GM12878 (cell line): ENCODE measurements around the gene SPINT4. TPM values are rescaled to one million over a fixed set of nuclear protein-coding genes. Genes with fewer than 3 reads are reported as not detected.

ENCODE experiments used
- ATAC-seq: fragments of 200-7000 bp; cut with Tn5 transposase; 3 replicates; pipeline ENCODE4 v1.9.1; 2020; ENCODE audit warnings: mild to moderate bottlenecking, moderate library complexity
- BruUV-seq: library from RNA; stranded (reverse); fragments of 400-500 nt; replicated peaks from 2 replicates; lab custom pipeline; 2021; lab: Mats Ljungman, UMichigan
- CTCF ChIA-PET: fragments of 300-600 bp; sonication (Branson Sonifier 250); formaldehyde crosslinking; extraction: SDS; loops from one replicate; lab custom pipeline; 2021; ENCODE audit warnings: inconsistent platforms; lab: Yijun Ruan, JAX
- POLR2A ChIA-PET: fragments of 350-600 bp; formaldehyde crosslinking; extraction: SDS; loops from one replicate; lab custom pipeline; 2021; ENCODE audit warnings: inconsistent platforms; lab: Charles Lee
- RAD21 ChIA-PET: fragments of 300-600 bp; sonication (Branson Sonifier 250); formaldehyde crosslinking; loops from one replicate; lab custom pipeline; 2023; ENCODE audit warnings: antibody characterized with exemption; ENCODE audit not compliant: unreplicated experiment; lab: Charles Lee
- SMC1A ChIA-PET: fragments of 300-600 bp; sonication (Branson Sonifier 250); formaldehyde crosslinking; loops from one replicate; lab custom pipeline; 2023; ENCODE audit not compliant: unreplicated experiment, uncharacterized antibody; lab: Charles Lee
- DNase-seq: peaks from one replicate; pipeline ENCODE4 v3.0.0-alpha.2; 2011; ENCODE audit warnings: low read depth, low spot score
- FAIRE-seq: peaks from 3 replicates; lab custom pipeline; 2011; peaks lifted over from hg19 to GRCh38; lab: Jason Lieb, UNC
- H2AFZ ChIP-seq: 2 replicates; pipeline ENCODE4 v1.6.0; 2011; ENCODE audit warnings: low read depth, low read length, control low read depth; ENCODE audit not compliant: control insufficient read depth
- H3K27ac ChIP-seq: 2 replicates; pipeline ENCODE4 v1.5.1; 2011; ENCODE audit warnings: control low read depth; ENCODE audit not compliant: control insufficient read depth, insufficient read depth
- H3K27me3 ChIP-seq, 2 experiments: replicated peaks in 1 of 2; 2 replicates each; pipeline versions ENCODE4 v1.6.0 to v1.6.1; 2011; ENCODE audit warnings: low read length in 1 of 2; ENCODE audit not compliant: control insufficient read depth in 2 of 2, insufficient read depth in 2 of 2
- H3K36me3 ChIP-seq, 2 experiments: 2 replicates each; pipeline ENCODE4 v1.5.1; 2011; ENCODE audit warnings: low read length in 1 of 2; ENCODE audit not compliant: control insufficient read depth in 2 of 2, insufficient read depth in 2 of 2
- H3K4me1 ChIP-seq: 2 replicates; pipeline ENCODE4 v1.6.1; 2011; ENCODE audit warnings: mild to moderate bottlenecking, low read length, moderate library complexity, mixed read lengths; ENCODE audit not compliant: control insufficient read depth, insufficient read depth
- H3K4me2 ChIP-seq: 2 replicates; pipeline ENCODE4 v1.6.0; 2011; ENCODE audit warnings: control low read depth; ENCODE audit not compliant: control insufficient read depth, insufficient read depth
- H3K4me3 ChIP-seq: fragments of 200-600 bp; sonication (generic); 2 replicates; pipeline ENCODE4 v1.5.1; 2016
- H3K79me2 ChIP-seq: 2 replicates; pipeline ENCODE4 v1.6.0; 2011; ENCODE audit warnings: low read length; ENCODE audit not compliant: control insufficient read depth, insufficient read depth
- H3K9ac ChIP-seq: 2 replicates; pipeline ENCODE4 v1.8.0; 2011; ENCODE audit warnings: low read length, control low read depth, mixed read lengths; ENCODE audit not compliant: control insufficient read depth, insufficient read depth
- H3K9me3 ChIP-seq: replicated peaks from 3 replicates; pipeline ENCODE4 v1.5.1; 2011; ENCODE audit warnings: mild to moderate bottlenecking, low read length; ENCODE audit not compliant: control insufficient read depth, insufficient read depth
- H4K20me1 ChIP-seq: 2 replicates; pipeline ENCODE4 v1.6.0; 2011; ENCODE audit not compliant: control insufficient read depth, insufficient read depth
- ASH2L ChIP-seq: fragments of 300-600, 200-600 bp; sonication (generic); IDR thresholded peaks from 2 replicates; pipeline ENCODE4 v1.6.1; 2017; ENCODE audit warnings: low read depth, mild to moderate bottlenecking, borderline replicate concordance
- EGR1 ChIP-seq, 2 experiments: IDR thresholded peaks; 1 replicate in 1 of 2; 2 replicates in 1 of 2; pipeline ENCODE4 v1.6.1; 2011 to 2012; ENCODE audit warnings: low read depth in 2 of 2, low read length in 2 of 2, borderline replicate concordance in 1 of 2, mild to moderate bottlenecking in 1 of 2, moderate library complexity in 1 of 2
- ESRRA ChIP-seq: IDR thresholded peaks from 2 replicates; pipeline ENCODE4 v1.6.1; 2012; ENCODE audit warnings: mild to moderate bottlenecking, low read length, improper control_type of control experiment
- IKZF1 ChIP-seq: fragments of 450-650 bp; conservative IDR thresholded peaks from 2 replicates; pipeline ENCODE4 v1.6.1; 2017; ENCODE audit warnings: antibody characterized with exemption, mild to moderate bottlenecking
- NFXL1 ChIP-seq: fragments of 450-650 bp; IDR thresholded peaks from 2 replicates; pipeline ENCODE4 v1.6.1; 2017; ENCODE audit warnings: antibody characterized with exemption, mild to moderate bottlenecking, borderline replicate concordance
- PRDM15 ChIP-seq: fragments of 450-650 bp; formaldehyde crosslinking; IDR thresholded peaks from 2 replicates; pipeline ENCODE4 v1.4.0; 2020; ENCODE audit warnings: mild to moderate bottlenecking, moderate library complexity
- SMAD1 ChIP-seq: fragments of 450-650 bp; IDR thresholded peaks from 2 replicates; pipeline ENCODE4 v1.6.1; 2018; ENCODE audit warnings: mild to moderate bottlenecking, low read depth; ENCODE audit not compliant: partially characterized antibody
- SPI1 ChIP-seq: IDR thresholded peaks from 2 replicates; pipeline ENCODE4 v1.6.1; 2011; ENCODE audit warnings: low read depth, mild to moderate bottlenecking, low read length, moderate library complexity, borderline replicate concordance; ENCODE audit not compliant: insufficient read depth
- WRNIP1 ChIP-seq: IDR thresholded peaks from 2 replicates; pipeline ENCODE4 v1.6.1; 2011; ENCODE audit warnings: low read depth, low read length, improper control_type of control experiment, borderline replicate concordance
- ZBED1 ChIP-seq: IDR thresholded peaks from 2 replicates; pipeline ENCODE4 v1.6.1; 2016; ENCODE audit warnings: borderline replicate concordance
- ZNF24 ChIP-seq: fragments of 450-650 bp; IDR thresholded peaks from 2 replicates; pipeline ENCODE4 v1.6.1; 2017; ENCODE audit warnings: antibody characterized with exemption, mild to moderate bottlenecking
- ZNF274 ChIP-seq: IDR thresholded peaks from one replicate; pipeline ENCODE4 v1.8.0; 2011; ENCODE audit not compliant: insufficient read length, insufficient read depth
- WGBS: methylation state at CpG from one replicate; pipeline ENCODE4 v1.1.6; 2016; ENCODE audit warnings: low lambda C conversion rate; ENCODE audit not compliant: insufficient replicate concordance, insufficient coverage; ENCODE audit errors: missing lambda C conversion rate; 5-methylcytosine and 5-hydroxymethylcytosine counted together
- in situ Hi-C: fragments of 300-500 bp; cut with MboI; formaldehyde crosslinking; loops from 9 replicates; pipeline ENCODE4 v1.14.3; 2018; ENCODE audit warnings: mixed read lengths
- intact Hi-C: fragments of 100-400 bp; cut with micrococcal nuclease; formaldehyde crosslinking; loops from one replicate; pipeline ENCODE4 v1.14.2; 2022; ENCODE audit not compliant: unreplicated experiment
- polyA plus RNA-seq, 11 experiments: library from polyadenylated mRNA; depleted of rRNA in 4 of 11; unstranded in 6 of 11; stranded (reverse) in 5 of 11; fragments of >200 nt; fragmentation: Nextera tagmentation in 4 of 11; fragmentation: Illumina TruSeq in 1 of 11; extraction: Ambion mirVana in 4 of 11; extraction: Trizol in 1 of 11; gene quantifications; 1 replicate in 1 of 11; 2 replicates in 10 of 11; pipeline versions ENCODE4 v1.2.1 to v1.2.3, GENCODE V29; 2011 to 2016; ENCODE audit warnings: inconsistent platforms in 2 of 11, missing spikeins in 2 of 11, low read depth in 1 of 11
- total RNA-seq, 4 experiments: library from RNA; depleted of rRNA in 3 of 4; stranded (reverse); fragments of >200 nt in 3 of 4; fragmentation: Illumina TruSeq in 1 of 4; extraction: Trizol in 1 of 4; gene quantifications; 2 replicates each; pipeline versions ENCODE4 v1.2.1 to v1.2.3, GENCODE V29; 2013 to 2021

Gene SPINT4
- total and polyA plus RNA-seq, 10 of the 15 experiments (the other 5 are each of a cell fraction or from before 2014, with no cell fraction given), result not detected

GRCh38 chr20:45701104-45701503, 21.0 kb upstream of the SPINT4 start:
- POLR2A ChIA-PET, result no interaction called here
- DNase-seq (peak; percentile 8), ATAC-seq (peak; percentile 75), FAIRE-seq (no peak)
- no peaks in the 10 kb centered on the region for H3K79me2 ChIP-seq
- no peaks in the 10 kb centered on the region for H4K20me1 ChIP-seq
- SMC1A ChIA-PET, result no interaction called here
- no peaks in the 10 kb centered on the region for H3K27me3 ChIP-seq
- RAD21 ChIA-PET, result interaction anchor here (0.7 kb wide), 1 partner anchor 986 kb away, joined by 3 read pairs; no protein-coding TSS in a partner anchor
- BruUV-seq, result no TSS peak
- intact Hi-C loops (no loop called here), in situ Hi-C loops (no loop called here)
- no peak overlapping the region for H3K9ac ChIP-seq
- H3K4me3 ChIP-seq, result no peak overlapping the region
- H3K27ac ChIP-seq, result peak overlapping the region; percentile 39; the same call in 1 of the 2 replicates
- no peak for TF ChIP-seq WRNIP1
- peak; percentile 88 for TF ChIP-seq SPI1
- TF ChIP-seq, all 136 proteins: peak for 1
- Histone ChIP-seq H3K4me1 (peaks cover 17% of the 10 kb centered on the region), H3K9me3 (no peaks in the 10 kb centered on the region; the same call in 2 of the 3 replicates), H3K36me3 (no peaks in the 10 kb centered on the region), H2AFZ (peak overlapping the region; percentile 15), H3K4me2 (peak overlapping the region; percentile 77)
- WGBS, result 36% methylated on average over 4 of the region's 4 CpGs
- CTCF ChIA-PET, result no interaction called here

DNA sequence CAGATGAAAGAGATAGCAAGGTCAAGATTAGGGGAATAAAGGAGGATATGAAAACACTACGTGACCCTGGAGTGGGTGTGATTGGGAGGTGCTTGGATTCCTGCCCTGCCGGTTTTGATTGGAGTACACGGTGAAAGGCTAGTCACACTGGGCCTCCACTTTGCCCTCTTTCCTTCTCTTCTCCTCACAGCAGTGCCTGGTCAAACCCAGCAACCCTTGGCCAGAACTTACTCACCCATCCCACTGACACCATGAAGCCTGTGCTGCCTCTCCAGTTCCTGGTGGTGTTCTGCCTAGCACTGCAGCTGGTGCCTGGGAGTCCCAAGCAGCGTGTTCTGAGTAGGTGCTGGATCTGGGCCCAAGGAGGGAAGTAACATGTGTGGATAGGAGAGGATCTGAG, 20.3 kb upstream of the SPINT4 start, which contains the start of gene WFDC13:
Gene WFDC13 (plus strand): TSS at position 166 of the 400 bp plus-strand sequence. CDS start 86 bp downstream, at position 252.
- BruUV-seq, result no TSS peak
- Histone ChIP-seq H3K4me3 (no peak within 1 kb of the TSS), H3K27ac (peak within 1 kb of the TSS; percentile 39; the same call in 1 of the 2 replicates), H3K27me3 (no peaks in the 10 kb centered on the region), H3K9ac (no peak within 1 kb of the TSS), H3K79me2 (no peaks in the 10 kb centered on the region), H2AFZ (peak within 1 kb of the TSS; percentile 15), H3K36me3 (no peaks in the 10 kb centered on the region), H3K9me3 (no peaks in the 10 kb centered on the region; the same call in 2 of the 3 replicates), H3K4me2 (peak within 1 kb of the TSS; percentile 77), H3K4me1 (peaks cover 17% of the 10 kb centered on the region), H4K20me1 (no peaks in the 10 kb centered on the region)
- ChIA-PET RAD21 (no interaction called here), CTCF (no interaction called here), SMC1A (no interaction called here), POLR2A (no interaction called here)
- intact Hi-C loops (no loop called here), in situ Hi-C loops (no loop called here)
- 63% methylated on average over 4 of the region's 4 CpGs for WGBS
- ATAC-seq, result no peak
- DNase-seq, result no peak
- no peak for FAIRE-seq
- TF ChIP-seq ZNF274 (no peak), IKZF1 (no peak), ZBED1 (no peak), NFXL1 (no peak), SMAD1 (no peak), ASH2L (no peak), ZNF24 (no peak), EGR1 (IDR thresholded peaks at IDR 0.05; ENCODE audit: borderline replicate concordance in 1 of 2, low read depth in 2 of 2, low read length in 2 of 2) (no peak), PRDM15 (CRISPR knock-in tag) (no peak), ESRRA (no peak)
